Measurements from ENCODE around the gene RNASE1. TPM values are rescaled to one million over a fixed set of nuclear protein-coding genes. Genes with fewer than 3 reads are reported as not detected.

The RNASE1 gene
- total RNA-seq (2021) (not detected in 2 replicates), Bru-seq, nascent RNA (not detected), BruChase-seq, experiment 1, labeled RNA remaining after a 2-hour chase (not detected), BruChase-seq, experiment 2, labeled RNA remaining after a 6-hour chase (not detected)
- long read RNA-seq = 0 reads

DNA sequence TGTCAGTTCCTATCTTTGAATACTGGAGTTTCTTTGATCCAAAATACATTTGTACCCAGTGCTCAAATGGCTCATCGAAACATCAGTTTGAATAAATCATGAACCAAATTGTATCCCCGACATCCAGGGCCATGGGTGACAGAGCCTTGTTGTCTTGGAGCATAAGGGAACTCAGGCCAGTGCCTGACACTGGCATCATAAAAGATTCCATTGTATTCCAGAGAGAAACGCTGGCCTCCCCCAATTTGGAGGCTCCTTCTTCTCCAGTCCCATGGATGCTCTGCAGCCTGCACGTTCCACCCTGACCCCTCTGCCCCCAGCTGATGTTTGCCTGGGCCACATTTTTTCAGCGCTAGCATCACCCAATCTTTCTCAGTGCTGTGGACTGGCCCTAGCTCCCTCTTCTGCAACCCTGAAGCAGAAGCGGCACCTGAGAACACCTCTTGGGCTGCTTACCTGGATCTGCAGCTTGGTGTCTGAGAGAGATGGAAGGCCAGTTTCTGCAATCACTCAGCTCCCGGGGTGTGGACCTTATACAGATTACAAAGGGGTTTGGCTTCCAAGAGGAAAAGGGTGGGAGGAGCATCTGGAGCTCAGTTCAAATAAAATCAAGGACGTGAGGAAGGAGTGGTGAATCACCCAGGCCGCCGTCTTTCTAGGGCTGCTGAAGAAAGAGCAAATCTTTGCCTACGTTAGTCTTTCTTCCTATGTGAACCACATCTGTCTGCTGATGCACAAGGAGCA, at the start of gene RNASE1:
Gene RNASE1 (minus strand): TSS at position 504 of the 744 bp plus-strand sequence. CDS start 776 bp downstream, outside the sequence.
- Histone ChIP-seq H3K27ac (ENCODE audit: low read depth, low read length, poor library complexity, severe bottlenecking) (no peak within 1 kb of the TSS), H3K36me3 (ENCODE audit: insufficient read depth, low read length, poor library complexity, severe bottlenecking) (no peaks in the 10 kb centered on the region), H3K4me1 (ENCODE audit: insufficient read depth, low read length, poor library complexity, severe bottlenecking) (no peaks in the 10 kb centered on the region), H3K9me3 (ENCODE audit: low read depth, low read length, poor library complexity, severe bottlenecking) (no peaks in the 10 kb centered on the region), H3K27me3 (replicated peaks; ENCODE audit: insufficient read depth, low read depth, low read length, poor library complexity) (no peaks in the 10 kb centered on the region), H3K4me3 (ENCODE audit: low read depth, low read length, poor library complexity, severe bottlenecking) (no peak within 1 kb of the TSS)
- ChIA-PET POLR2A (ENCODE audit: low non-redundant PET) (no interaction called here), CTCF (no interaction called here)
- intact Hi-C loops (cut with micrococcal nuclease; ENCODE audit: unreplicated experiment) = no loop called here
- TF ChIP-seq, protein P1, sequence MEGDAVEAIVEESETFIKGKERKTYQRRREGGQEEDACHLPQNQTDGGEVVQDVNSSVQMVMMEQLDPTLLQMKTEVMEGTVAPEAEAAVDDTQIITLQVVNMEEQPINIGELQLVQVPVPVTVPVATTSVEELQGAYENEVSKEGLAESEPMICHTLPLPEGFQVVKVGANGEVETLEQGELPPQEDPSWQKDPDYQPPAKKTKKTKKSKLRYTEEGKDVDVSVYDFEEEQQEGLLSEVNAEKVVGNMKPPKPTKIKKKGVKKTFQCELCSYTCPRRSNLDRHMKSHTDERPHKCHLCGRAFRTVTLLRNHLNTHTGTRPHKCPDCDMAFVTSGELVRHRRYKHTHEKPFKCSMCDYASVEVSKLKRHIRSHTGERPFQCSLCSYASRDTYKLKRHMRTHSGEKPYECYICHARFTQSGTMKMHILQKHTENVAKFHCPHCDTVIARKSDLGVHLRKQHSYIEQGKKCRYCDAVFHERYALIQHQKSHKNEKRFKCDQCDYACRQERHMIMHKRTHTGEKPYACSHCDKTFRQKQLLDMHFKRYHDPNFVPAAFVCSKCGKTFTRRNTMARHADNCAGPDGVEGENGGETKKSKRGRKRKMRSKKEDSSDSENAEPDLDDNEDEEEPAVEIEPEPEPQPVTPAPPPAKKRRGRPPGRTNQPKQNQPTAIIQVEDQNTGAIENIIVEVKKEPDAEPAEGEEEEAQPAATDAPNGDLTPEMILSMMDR (conservative IDR thresholded peaks at IDR 0.05; ENCODE audit: low read depth, low read length) = no peak
- TF ChIP-seq EZH2 (IDR thresholded peaks at IDR 0.05; ENCODE audit: borderline replicate concordance, low read depth, low read length, poor library complexity, severe bottlenecking) = no peak
- DNase-seq (ENCODE audit: low spot score) = no peak
- BruUV-seq (replicated peaks) = no TSS peak

GRCh38 chr14:20848955-20849570, 46.4 kb upstream of the RNASE1 start:
- no peak for TF ChIP-seq EZH2 (IDR thresholded peaks at IDR 0.05; ENCODE audit: borderline replicate concordance, low read depth, low read length, poor library complexity, severe bottlenecking)
- TF ChIP-seq, protein P1 (conservative IDR thresholded peaks at IDR 0.05; ENCODE audit: low read depth, low read length) = no peak
- Histone ChIP-seq H3K9me3 (ENCODE audit: low read depth, low read length, poor library complexity, severe bottlenecking) (no peaks in the 10 kb centered on the region), H3K4me1 (ENCODE audit: insufficient read depth, low read length, poor library complexity, severe bottlenecking) (no peaks in the 10 kb centered on the region), H3K27me3 (replicated peaks; ENCODE audit: insufficient read depth, low read depth, low read length, poor library complexity) (peaks cover 13% of the 10 kb centered on the region), H3K36me3 (ENCODE audit: insufficient read depth, low read length, poor library complexity, severe bottlenecking) (no peaks in the 10 kb centered on the region), H3K27ac (ENCODE audit: low read depth, low read length, poor library complexity, severe bottlenecking) (no peak overlapping the region), H3K4me3 (ENCODE audit: low read depth, low read length, poor library complexity, severe bottlenecking) (no peak overlapping the region)
- BruUV-seq (replicated peaks) = no TSS peak
- CTCF ChIA-PET = no interaction called here
- no peak for DNase-seq (ENCODE audit: low spot score)
- intact Hi-C loops (cut with micrococcal nuclease; ENCODE audit: unreplicated experiment) = no loop called here
- POLR2A ChIA-PET (ENCODE audit: low non-redundant PET) = no interaction called here

- Histone ChIP-seq H3K9me3 (ENCODE audit: low read depth, low read length, poor library complexity, severe bottlenecking) (no peaks in the 10 kb centered on the region), H3K4me3 (ENCODE audit: low read depth, low read length, poor library complexity, severe bottlenecking) (no peak overlapping the region), H3K27ac (ENCODE audit: low read depth, low read length, poor library complexity, severe bottlenecking) (no peak overlapping the region), H3K36me3 (ENCODE audit: insufficient read depth, low read length, poor library complexity, severe bottlenecking) (no peaks in the 10 kb centered on the region), H3K27me3 (replicated peaks; ENCODE audit: insufficient read depth, low read depth, low read length, poor library complexity) (peaks cover 12% of the 10 kb centered on the region), H3K4me1 (ENCODE audit: insufficient read depth, low read length, poor library complexity, severe bottlenecking) (no peaks in the 10 kb centered on the region)
- intact Hi-C loops (cut with micrococcal nuclease; ENCODE audit: unreplicated experiment) = no loop called here
- TF ChIP-seq EZH2 (IDR thresholded peaks at IDR 0.05; ENCODE audit: borderline replicate concordance, low read depth, low read length, poor library complexity, severe bottlenecking) = no peak
- TF ChIP-seq, protein P1 (conservative IDR thresholded peaks at IDR 0.05; ENCODE audit: low read depth, low read length) = no peak
- no peak for DNase-seq (ENCODE audit: low spot score)
- no TSS peak for BruUV-seq (replicated peaks)
- POLR2A ChIA-PET (ENCODE audit: low non-redundant PET) = no interaction called here
- CTCF ChIA-PET = no interaction called here
Measured at GRCh38 chr14:20848316-20848954, 45.8 kb upstream of the RNASE1 start.

Measured in A673 (cell line).